Uterus (tissue), 4 donors: ENCODE results near the gene RASSF6. TPM values are rescaled to one million over a fixed set of nuclear protein-coding genes. Genes with fewer than 3 reads are reported as not detected.
"Not testable (repeated sequence)": the region's sequence is repeated elsewhere in the genome, so short reads cannot be mapped to it uniquely, and the experiment has no call there.

Experiments
- DNase-seq, 2 donors: peaks; one replicate each; pipeline ENCODE4 v3.0.0-alpha.2; 2019 to 2020
- H3K27ac ChIP-seq, 2 donors: fragments of 200-600 bp; sonication (generic); 1 replicate in 1 of 2; 2 replicates in 1 of 2; pipeline ENCODE4 v1.5.1; 2016 to 2018
- H3K27me3 ChIP-seq, 2 donors: fragments of 200-600 bp; sonication (generic); one replicate each; pipeline ENCODE4 v1.5.1; 2018 to 2019; ENCODE audit warnings: control low read depth in 1 of 2
- H3K36me3 ChIP-seq, 2 donors: fragments of 200-600 bp; sonication (generic); one replicate each; pipeline ENCODE4 v1.5.1; 2019; ENCODE audit warnings: control low read depth in 1 of 2
- H3K4me1 ChIP-seq, 2 donors: fragments of 200-600 bp; sonication (generic); one replicate each; pipeline ENCODE4 v1.5.1; 2018 to 2019; ENCODE audit warnings: control low read depth in 1 of 2
- H3K4me3 ChIP-seq, 2 donors: fragments of 200-600 bp; sonication (generic); 1 replicate in 1 of 2; 2 replicates in 1 of 2; pipeline ENCODE4 v1.5.1; 2018 to 2019; ENCODE audit warnings: mild to moderate bottlenecking in 1 of 2
- H3K9me3 ChIP-seq, 2 donors: fragments of 200-600 bp; sonication (generic); one replicate each; pipeline ENCODE4 v1.5.1; 2019; ENCODE audit warnings: control low read depth in 1 of 2
- POLR2A ChIP-seq, 2 donors: fragments of 450-650 bp; IDR thresholded peaks; one replicate each; pipeline ENCODE4 v1.6.1; 2016; ENCODE audit warnings: antibody characterized with exemption in 2 of 2, mild to moderate bottlenecking in 1 of 2, moderate library complexity in 1 of 2
- intact Hi-C: fragments of 100-400 bp; cut with DNase I; formaldehyde crosslinking; loops from one replicate; pipeline ENCODE4 v1.15.1; 2023; ENCODE audit warnings: low total_unique reads
- total RNA-seq, 4 donors: library from RNA; depleted of rRNA in 3 of 4; stranded (reverse); fragments of >200 nt in 3 of 4; gene quantifications; one replicate each; pipeline versions ENCODE4 v1.1.0 to v1.2.4, GENCODE V29; 2014 to 2023
- TF ChIP-seq, protein P1 (sequence below), 4 experiments: fragments of 200-600 bp in 2 of 4; fragments of 450-650 bp in 2 of 4; sonication (generic) in 2 of 4; IDR thresholded peaks; one replicate each; pipeline ENCODE4 v1.5.1; 2016 to 2019; ENCODE audit warnings: antibody characterized with exemption in 4 of 4, mild to moderate bottlenecking in 2 of 4, moderate library complexity in 1 of 4
- donor health status: DM: yes; HTN: yes; CAD: no.

RASSF6 gene
- total RNA-seq, 4 donors from 2014 or later: under 0.01 to 1.5 (median 0.06) TPM; not detected in 1

DNA sequence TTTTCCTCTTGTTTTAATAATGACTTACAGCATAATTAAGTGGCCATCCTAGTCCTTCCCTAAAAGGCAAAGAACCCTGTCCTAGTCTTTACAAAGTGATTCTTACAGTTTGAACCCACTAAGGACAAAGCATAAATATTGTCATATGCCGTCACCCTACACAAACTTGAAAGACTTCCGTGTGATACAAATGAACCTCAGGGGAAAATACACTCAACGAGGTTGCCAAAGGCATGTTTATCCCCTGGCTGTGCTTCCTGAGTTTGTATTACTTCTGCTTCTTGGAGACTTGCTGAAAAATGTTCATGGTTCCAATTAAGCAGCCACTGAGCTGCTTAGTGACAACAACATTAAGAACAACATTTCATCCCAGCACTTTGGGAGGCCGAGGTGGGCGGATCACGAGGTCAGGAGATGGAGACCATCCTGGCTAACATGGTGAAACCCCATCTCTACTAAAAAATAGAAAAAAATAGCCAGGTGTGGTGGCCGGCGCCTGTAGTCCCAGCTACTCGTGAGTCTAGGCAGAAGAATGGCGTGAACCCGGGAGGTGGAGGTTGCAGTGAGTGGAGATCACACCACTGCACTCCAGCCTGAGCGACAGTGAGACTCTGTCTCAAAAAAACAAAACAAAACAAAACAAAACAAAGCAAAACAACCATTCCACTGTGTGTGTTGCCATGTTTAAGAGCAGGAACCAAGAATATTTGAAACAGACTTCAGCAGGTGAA is 16.2 kb downstream of the RASSF6 start:
- Histone ChIP-seq H3K4me3 (no peak overlapping the region), H3K9me3 (no peaks in the 10 kb centered on the region), H3K27ac (no peak overlapping the region), H3K4me1 (no peaks in the 10 kb centered on the region), H3K36me3 (no peaks in the 10 kb centered on the region), H3K27me3 (no peaks in the 10 kb centered on the region)
- TF ChIP-seq POLR2A (IDR thresholded peaks at IDR 0.05): no peak
- TF ChIP-seq, protein P1, sequence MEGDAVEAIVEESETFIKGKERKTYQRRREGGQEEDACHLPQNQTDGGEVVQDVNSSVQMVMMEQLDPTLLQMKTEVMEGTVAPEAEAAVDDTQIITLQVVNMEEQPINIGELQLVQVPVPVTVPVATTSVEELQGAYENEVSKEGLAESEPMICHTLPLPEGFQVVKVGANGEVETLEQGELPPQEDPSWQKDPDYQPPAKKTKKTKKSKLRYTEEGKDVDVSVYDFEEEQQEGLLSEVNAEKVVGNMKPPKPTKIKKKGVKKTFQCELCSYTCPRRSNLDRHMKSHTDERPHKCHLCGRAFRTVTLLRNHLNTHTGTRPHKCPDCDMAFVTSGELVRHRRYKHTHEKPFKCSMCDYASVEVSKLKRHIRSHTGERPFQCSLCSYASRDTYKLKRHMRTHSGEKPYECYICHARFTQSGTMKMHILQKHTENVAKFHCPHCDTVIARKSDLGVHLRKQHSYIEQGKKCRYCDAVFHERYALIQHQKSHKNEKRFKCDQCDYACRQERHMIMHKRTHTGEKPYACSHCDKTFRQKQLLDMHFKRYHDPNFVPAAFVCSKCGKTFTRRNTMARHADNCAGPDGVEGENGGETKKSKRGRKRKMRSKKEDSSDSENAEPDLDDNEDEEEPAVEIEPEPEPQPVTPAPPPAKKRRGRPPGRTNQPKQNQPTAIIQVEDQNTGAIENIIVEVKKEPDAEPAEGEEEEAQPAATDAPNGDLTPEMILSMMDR (IDR thresholded peaks at IDR 0.05): no peak
- no peak for DNase-seq
- intact Hi-C loops: no loop called here

DNA sequence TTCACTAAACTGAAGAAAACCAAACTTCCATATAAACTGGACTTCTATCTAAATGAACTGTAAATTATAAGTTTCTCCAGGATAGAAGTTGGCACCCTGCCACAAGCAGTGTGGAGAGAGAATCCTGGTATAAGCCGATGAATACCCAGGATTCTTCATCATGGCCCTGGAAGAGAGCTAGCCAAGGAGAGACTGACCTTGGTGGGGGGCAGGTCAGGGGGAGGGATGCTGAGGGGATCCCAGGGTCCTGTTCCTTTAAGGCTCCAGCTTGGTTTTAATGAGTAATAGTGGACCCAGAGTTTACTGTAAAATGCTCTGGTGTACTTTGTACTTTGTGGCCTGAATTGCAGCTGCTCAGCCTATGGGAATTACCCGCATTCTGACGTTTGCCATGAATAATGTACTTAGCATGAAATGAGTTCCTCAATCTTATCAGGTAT is 16.9 kb downstream of the RASSF6 start:
- Histone ChIP-seq H3K9me3 (no peaks in the 10 kb centered on the region), H3K4me3 (no peak overlapping the region), H3K36me3 (no peaks in the 10 kb centered on the region), H3K4me1 (no peaks in the 10 kb centered on the region), H3K27me3 (no peaks in the 10 kb centered on the region), H3K27ac (no peak overlapping the region)
- no peak for DNase-seq
- TF ChIP-seq, protein P1 (IDR thresholded peaks at IDR 0.05): no peak
- no peak for TF ChIP-seq POLR2A (IDR thresholded peaks at IDR 0.05)
- intact Hi-C loops: no loop called here

DNA sequence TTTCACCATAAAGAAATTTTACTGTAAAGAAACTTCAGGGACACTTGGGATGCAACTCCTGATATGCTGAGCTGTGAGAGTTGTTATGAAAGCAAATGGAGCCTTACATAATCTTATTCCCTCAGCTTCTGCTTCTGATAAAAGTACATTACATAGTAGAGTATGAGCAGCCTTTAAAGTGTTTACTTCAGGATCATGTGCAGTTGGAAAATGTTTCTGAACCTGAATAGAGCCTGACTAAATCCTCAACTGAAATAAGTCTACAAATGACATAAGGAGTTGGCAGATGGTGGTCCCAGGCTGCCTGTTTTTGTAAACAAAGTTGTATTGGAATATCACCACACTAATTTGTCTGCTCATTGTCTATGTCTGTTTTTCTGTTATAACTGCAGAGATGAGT is 19.3 kb downstream of the RASSF6 start:
- Histone ChIP-seq H3K9me3 (no peaks in the 10 kb centered on the region), H3K27me3 (no peaks in the 10 kb centered on the region), H3K4me1 (no peaks in the 10 kb centered on the region), H3K4me3 (no peak overlapping the region), H3K36me3 (no peaks in the 10 kb centered on the region), H3K27ac (no peak overlapping the region)
- intact Hi-C loops: no loop called here
- TF ChIP-seq POLR2A (IDR thresholded peaks at IDR 0.05): no peak
- TF ChIP-seq, protein P1 (IDR thresholded peaks at IDR 0.05): no peak
- DNase-seq: no peak

DNA sequence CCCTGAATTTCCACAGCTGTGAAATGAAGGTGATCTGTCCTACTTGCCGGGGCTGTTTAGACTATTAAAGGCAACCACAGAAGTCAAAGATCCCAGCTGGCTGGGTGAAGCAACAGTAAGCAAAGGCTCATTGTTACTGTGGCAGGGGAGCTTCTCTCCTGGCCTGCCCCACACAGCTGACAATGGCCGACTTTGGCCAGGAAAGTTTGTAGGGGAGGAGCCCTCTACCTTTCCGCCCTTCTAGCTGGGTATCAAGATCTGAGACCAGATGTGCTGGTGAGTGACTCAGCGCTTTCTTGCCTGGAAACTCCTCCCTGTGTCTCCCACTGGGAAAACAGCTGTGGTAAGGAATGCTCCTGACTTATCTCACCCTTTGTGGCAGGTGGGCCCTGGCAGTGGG is 21.1 kb downstream of the RASSF6 start:
- Histone ChIP-seq H3K4me1 (no peaks in the 10 kb centered on the region), H3K4me3 (no peak overlapping the region), H3K9me3 (no peaks in the 10 kb centered on the region), H3K36me3 (no peaks in the 10 kb centered on the region), H3K27ac (no peak overlapping the region), H3K27me3 (no peaks in the 10 kb centered on the region)
- no peak for DNase-seq
- TF ChIP-seq, protein P1 (IDR thresholded peaks at IDR 0.05): no peak
- no peak for TF ChIP-seq POLR2A (IDR thresholded peaks at IDR 0.05)
- intact Hi-C loops: no loop called here

DNA sequence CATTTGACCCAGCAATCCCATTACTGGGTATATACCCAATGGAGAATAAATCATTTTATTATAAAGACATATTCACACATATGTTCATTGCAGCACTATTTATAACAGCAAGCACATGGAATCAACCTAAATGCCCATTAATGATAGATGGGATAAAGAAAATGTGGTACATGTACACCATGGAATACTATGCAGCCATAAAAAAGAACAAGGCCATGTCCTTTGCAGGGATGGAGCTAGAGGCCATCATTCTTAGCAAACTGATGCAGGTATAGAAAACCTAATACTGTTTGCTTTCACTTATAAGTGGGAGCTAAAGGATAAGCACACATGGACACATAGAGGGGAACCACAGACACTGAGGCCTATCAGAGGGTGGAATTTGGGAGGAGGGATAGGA is 22.6 kb downstream of the RASSF6 start:
- no peaks in the 10 kb centered on the region for H3K4me1 ChIP-seq
- H3K9me3 ChIP-seq: no peaks in the 10 kb centered on the region
- intact Hi-C loops: no loop called here
- no peak for DNase-seq
- no peak overlapping the region for H3K27ac ChIP-seq
- no peak for TF ChIP-seq POLR2A (IDR thresholded peaks at IDR 0.05)
- TF ChIP-seq, protein P1 (IDR thresholded peaks at IDR 0.05): no peak
- no peak overlapping the region for H3K4me3 ChIP-seq
- no peaks in the 10 kb centered on the region for H3K36me3 ChIP-seq
- H3K27me3 ChIP-seq: no peaks in the 10 kb centered on the region

DNA sequence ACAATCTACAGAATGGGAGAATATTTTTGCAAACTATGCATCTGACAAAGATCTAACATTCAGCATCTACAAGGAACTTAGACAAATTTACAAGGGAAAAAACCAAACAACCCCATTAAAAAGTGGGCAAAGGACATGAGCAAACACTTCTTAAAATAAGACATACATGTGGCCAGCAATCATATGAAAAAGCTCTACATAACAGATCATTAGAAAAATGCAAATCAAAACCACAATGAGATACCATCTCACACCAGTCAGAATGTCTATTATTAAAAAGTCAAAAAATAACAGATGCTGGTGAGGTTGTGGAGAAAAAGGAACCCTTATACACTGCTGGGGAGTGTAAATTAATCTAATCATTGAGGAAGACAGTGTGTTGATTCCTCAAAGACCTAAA is 23.1 kb downstream of the RASSF6 start:
- H3K4me1 ChIP-seq, H3K27me3 ChIP-seq, intact Hi-C loops, H3K27ac ChIP-seq, H3K9me3 ChIP-seq, H3K4me3 ChIP-seq, DNase-seq, H3K36me3 ChIP-seq: not testable (repeated sequence)
